PC-9 (cell line): ENCODE measurements around the gene DAPK1. TPM values are rescaled to one million over a fixed set of nuclear protein-coding genes. Genes with fewer than 3 reads are reported as not detected.

Experiments
- BruUV-seq: library from RNA; stranded (reverse); fragments of 400-500 nt; replicated peaks from 2 replicates; lab custom pipeline; 2021; lab: Mats Ljungman, UMichigan
- CTCF ChIA-PET: fragments of 300-600 bp; sonication (Branson Sonifier 250); formaldehyde crosslinking; loops from one replicate; lab custom pipeline; 2022; ENCODE audit warnings: antibody characterized with exemption; lab: Charles Lee
- POLR2A ChIA-PET: fragments of 300-600 bp; sonication (Branson Sonifier 250); formaldehyde crosslinking; loops from one replicate; lab custom pipeline; 2022; ENCODE audit warnings: antibody characterized with exemption; ENCODE audit not compliant: unreplicated experiment; lab: Charles Lee
- DNase-seq, 2 experiments: peaks; one replicate each; pipeline versions ENCODE4 v3.0.0 to v3.0.0-alpha.2; 2015 to 2022; ENCODE audit warnings: mixed read lengths in 1 of 2
- H2AFZ ChIP-seq: fragments of 200-600 bp; sonication (generic); 2 replicates; pipeline ENCODE4 v1.8.1; 2017; ENCODE audit warnings: antibody characterized with exemption
- H3F3A ChIP-seq: fragments of 200-600 bp; sonication (generic); 2 replicates; pipeline ENCODE4 v1.8.1; 2017; ENCODE audit warnings: antibody characterized with exemption, mild to moderate bottlenecking, low read depth; ENCODE audit not compliant: insufficient read depth
- H3K27ac ChIP-seq: fragments of 200-600 bp; sonication (generic); 2 replicates; pipeline ENCODE4 v1.6.1; 2016; ENCODE audit warnings: mixed run types
- H3K27me3 ChIP-seq: fragments of 200-600 bp; sonication (generic); 2 replicates; pipeline ENCODE4 v1.6.1; 2016; ENCODE audit warnings: low read depth, mixed run types; ENCODE audit not compliant: insufficient read depth
- H3K36me3 ChIP-seq: fragments of 200-600 bp; sonication (generic); 2 replicates; pipeline ENCODE4 v1.6.1; 2016; ENCODE audit warnings: low read depth, mixed run types
- H3K4me1 ChIP-seq: fragments of 200-600 bp; sonication (generic); replicated peaks from 2 replicates; pipeline ENCODE4 v1.6.1; 2016; ENCODE audit warnings: mixed run types; ENCODE audit not compliant: insufficient read depth
- H3K4me2 ChIP-seq: fragments of 200-600 bp; sonication (generic); 2 replicates; pipeline ENCODE4 v1.6.1; 2017; ENCODE audit warnings: mixed run types
- H3K4me3 ChIP-seq: fragments of 200-600 bp; sonication (generic); 2 replicates; pipeline ENCODE4 v1.6.1; 2016; ENCODE audit warnings: mixed run types
- H3K79me2 ChIP-seq: fragments of 200-600 bp; sonication (generic); 2 replicates; pipeline ENCODE4 v1.6.1; 2017; ENCODE audit warnings: low read depth, mixed run types
- H3K9me2 ChIP-seq: fragments of 200-600 bp; sonication (generic); 2 replicates; pipeline ENCODE4 v1.8.1; 2017; ENCODE audit warnings: mild to moderate bottlenecking; ENCODE audit not compliant: insufficient read depth
- H3K9me3 ChIP-seq: fragments of 200-600 bp; sonication (generic); 2 replicates; pipeline ENCODE4 v1.8.1; 2016; ENCODE audit warnings: low read depth; ENCODE audit not compliant: insufficient read depth
- H4K20me1 ChIP-seq: fragments of 200-600 bp; sonication (generic); 2 replicates; pipeline ENCODE4 v1.8.1; 2017; ENCODE audit not compliant: insufficient read depth
- CTCF ChIP-seq: fragments of 200-600 bp; sonication (generic); conservative IDR thresholded peaks from 2 replicates; pipeline ENCODE4 v1.6.1; 2017; ENCODE audit warnings: mixed run types, antibody characterized with exemption, mild to moderate bottlenecking, moderate library complexity
- EZH2 ChIP-seq: fragments of 200-600 bp; sonication (generic); IDR thresholded peaks from 2 replicates; pipeline ENCODE4 v1.8.0; 2017; ENCODE audit warnings: antibody characterized with exemption, low read depth
- intact Hi-C: fragments of 100-400 bp; cut with micrococcal nuclease; formaldehyde crosslinking; loops from one replicate; pipeline ENCODE4 v1.10.0; 2022; ENCODE audit not compliant: unreplicated experiment
- total RNA-seq: library from RNA; stranded (reverse); gene quantifications from 2 replicates; pipeline ENCODE4 v1.2.3, GENCODE V29; 2021

Gene DAPK1
- total RNA-seq, 1 experiment from 2014 or later = 100 TPM

GRCh38 chr9:87594194-87594593 is 96.5 kb downstream of the DAPK1 start:
- 0 out of 2 replicates have a peak, but pooled peaks cover 13% of the 10 kb centered on the region for H3K79me2 ChIP-seq
- intact Hi-C loops = no loop called here
- no peaks in the 10 kb centered on the region for H3K9me2 ChIP-seq
- H3K4me1 ChIP-seq = peaks cover 38% of the 10 kb centered on the region
- DNase-seq = no peak
- TF ChIP-seq EZH2 = no peak
- no peak for TF ChIP-seq CTCF
- peaks cover 4% of the 10 kb centered on the region for H3F3A ChIP-seq
- H4K20me1 ChIP-seq = no peaks in the 10 kb centered on the region
- no peaks in the 10 kb centered on the region for H3K27me3 ChIP-seq
- ChIA-PET POLR2A (no interaction called here), CTCF (no interaction called here)
- no peak overlapping the region for H2AFZ ChIP-seq
- no peaks in the 10 kb centered on the region for H3K36me3 ChIP-seq
- no peak overlapping the region for H3K27ac ChIP-seq
- no peaks in the 10 kb centered on the region for H3K9me3 ChIP-seq
- no peak overlapping the region for H3K4me2 ChIP-seq
- no TSS peak for BruUV-seq
- no peak overlapping the region for H3K4me3 ChIP-seq

DNA sequence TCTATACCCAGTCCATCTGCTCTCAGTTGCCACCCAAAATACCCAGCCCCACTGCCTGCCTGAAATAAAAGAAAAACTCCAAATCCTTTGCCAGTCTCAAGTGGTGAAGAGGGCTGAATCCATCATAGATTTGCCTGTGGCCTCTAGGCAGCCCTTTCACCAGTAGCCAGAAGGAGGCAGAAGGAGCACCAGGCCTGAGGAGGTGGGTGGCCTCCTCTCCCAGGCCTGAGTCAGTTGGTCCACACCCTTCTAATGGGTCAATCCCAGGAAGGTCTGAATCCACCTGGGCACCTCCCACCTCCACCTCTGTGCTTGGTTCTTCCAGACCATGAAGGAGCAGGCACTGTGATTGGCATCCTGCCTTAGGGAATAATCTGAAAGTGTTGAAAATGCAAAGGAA is 97.0 kb downstream of the DAPK1 start:
- DNase-seq = peak in 1 of 2 experiments; percentile 48
- TF ChIP-seq CTCF = no peak
- TF ChIP-seq EZH2 = no peak
- Histone ChIP-seq H3K9me2 (no peaks in the 10 kb centered on the region), H3K4me3 (no peak overlapping the region), H3K4me2 (no peak overlapping the region), H4K20me1 (no peaks in the 10 kb centered on the region), H3F3A (peaks cover 9% of the 10 kb centered on the region), H3K9me3 (no peaks in the 10 kb centered on the region), H3K4me1 (peaks cover 43% of the 10 kb centered on the region), H3K36me3 (no peaks in the 10 kb centered on the region), H3K79me2 (0 out of 2 replicates have a peak, but pooled peaks cover 13% of the 10 kb centered on the region), H3K27me3 (no peaks in the 10 kb centered on the region), H3K27ac (no peak overlapping the region), H2AFZ (no peak overlapping the region)
- no TSS peak for BruUV-seq
- ChIA-PET POLR2A (interaction anchor here (0.6 kb wide), 1 partner anchor 21 kb away, joined by 3 read pairs; no protein-coding TSS in a partner anchor), CTCF (no interaction called here)
- intact Hi-C loops = no loop called here

DNA sequence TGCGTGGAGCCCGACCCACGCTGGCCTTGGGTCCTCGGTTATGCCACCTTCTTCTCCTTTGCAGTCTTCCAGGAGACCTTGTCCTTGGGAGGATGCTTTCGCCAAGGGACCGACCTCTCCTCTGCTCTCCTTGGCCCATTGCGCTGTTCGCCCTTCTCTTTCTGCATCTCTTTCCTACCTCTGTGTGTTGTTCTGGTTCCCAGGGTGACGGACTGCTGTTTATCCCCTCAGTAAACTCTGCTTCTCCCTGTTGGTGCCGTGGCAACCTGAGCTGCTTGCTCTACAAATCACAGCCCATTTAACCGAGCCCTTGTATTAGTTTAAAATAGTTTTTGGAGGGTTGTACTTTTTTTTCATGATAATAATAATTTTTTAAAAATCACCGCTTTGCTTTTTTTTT is 97.9 kb downstream of the DAPK1 start:
- Histone ChIP-seq H3K27ac (no peak overlapping the region), H2AFZ (no peak overlapping the region), H3K9me3 (no peaks in the 10 kb centered on the region), H3K9me2 (no peaks in the 10 kb centered on the region), H3K4me2 (no peak overlapping the region), H3K79me2 (peaks cover 16% of the 10 kb centered on the region), H3K36me3 (no peaks in the 10 kb centered on the region), H4K20me1 (no peaks in the 10 kb centered on the region), H3K27me3 (no peaks in the 10 kb centered on the region), H3K4me1 (peaks cover 52% of the 10 kb centered on the region), H3F3A (peaks cover 18% of the 10 kb centered on the region), H3K4me3 (no peak overlapping the region)
- intact Hi-C loops = no loop called here
- DNase-seq = no peak
- ChIA-PET CTCF (interaction anchor here (0.6 kb wide), 1 partner anchor 35 kb away, joined by 5 read pairs; no protein-coding TSS in a partner anchor), POLR2A (interaction anchor here (0.6 kb wide), 1 partner anchor 118 kb away, joined by 3 read pairs; no protein-coding TSS in a partner anchor)
- no peak for TF ChIP-seq CTCF
- TF ChIP-seq EZH2 = no peak
- no TSS peak for BruUV-seq
